Adrenal gland (tissue), 12 donors: ENCODE results near the gene SCP2. TPM values are rescaled to one million over a fixed set of nuclear protein-coding genes. Genes with fewer than 3 reads are reported as not detected.

Experiments
- DNase-seq, 7 donors: peaks; one replicate each; pipeline ENCODE4 v3.0.0-alpha.2; 2019 to 2020
- H3K27ac ChIP-seq, 5 donors: fragments of 200-600 bp; sonication (generic) in 4 of 5; 1 replicate in 3 of 5; 2 replicates in 2 of 5; pipeline versions ENCODE4 v1.5.1 to v1.8.0; 2016 to 2020; ENCODE audit warnings: mild to moderate bottlenecking in 1 of 5
- H3K27me3 ChIP-seq: fragments of 200-600 bp; 2 replicates; pipeline ENCODE4 v1.8.0; 2021
- H3K36me3 ChIP-seq, 2 donors: fragments of 200-600 bp; replicated peaks in 1 of 2; 1 replicate in 1 of 2; 2 replicates in 1 of 2; pipeline versions ENCODE4 v1.5.1 to v1.8.0; 2018 to 2022
- H3K4me1 ChIP-seq, 2 donors: fragments of 200-600 bp; replicated peaks in 1 of 2; 1 replicate in 1 of 2; 2 replicates in 1 of 2; pipeline versions ENCODE4 v1.5.1 to v1.8.0; 2018 to 2021
- H3K4me3 ChIP-seq, 4 donors: fragments of 200-600 bp; sonication (generic) in 3 of 4; one replicate each; pipeline ENCODE4 v1.5.1; 2016 to 2018
- H3K9me3 ChIP-seq, 3 donors: fragments of 200-600 bp; sonication (generic) in 1 of 3; replicated peaks in 1 of 3; 1 replicate in 2 of 3; 2 replicates in 1 of 3; pipeline versions ENCODE4 v1.5.1 to v1.8.0; 2016 to 2021
- CTCF ChIP-seq, 6 experiments: fragments of 450-650 bp in 4 of 6; fragments of 200-600 bp in 2 of 6; sonication (generic) in 1 of 6; IDR thresholded peaks; 1 replicate in 5 of 6; 2 replicates in 1 of 6; pipeline versions ENCODE4 v1.5.1 to v1.8.0; 2016 to 2021; ENCODE audit warnings: antibody characterized with exemption in 6 of 6, mild to moderate bottlenecking in 2 of 6, moderate library complexity in 1 of 6
- POLR2A ChIP-seq, 2 donors: fragments of 450-650 bp; IDR thresholded peaks; one replicate each; pipeline ENCODE4 v1.6.1; 2017; ENCODE audit warnings: antibody characterized with exemption in 2 of 2, mild to moderate bottlenecking in 2 of 2, moderate library complexity in 1 of 2
- WGBS, 4 donors: extraction: QIAGEN DNeasy Blood & Tissue Kit in 2 of 4; methylation state at CpG; one replicate each; pipeline versions ENCODE4 v1.1.5 to v1.1.7; 2013 to 2017; 5-methylcytosine and 5-hydroxymethylcytosine counted together
- intact Hi-C, 2 donors: fragments of 100-400 bp; cut with DNase I; formaldehyde crosslinking; loops; one replicate each; pipeline versions ENCODE4 v1.14.1 to v1.15.0; 2022 to 2023
- polyA plus RNA-seq, 3 donors: library from polyadenylated mRNA; stranded (reverse); fragments of 200-250 nt in 2 of 3; fragments of 350-450 nt in 1 of 3; fragmentation: Illumina TruSeq in 1 of 3; extraction: RNeasy Lipid Tissue Mini Kit (QIAGEN cat#74804) in 1 of 3; gene quantifications; one replicate each; pipeline ENCODE4 v1.2.3, GENCODE V29; 2013 to 2014
- total RNA-seq, 9 donors: library from RNA; depleted of rRNA in 4 of 9; stranded (reverse); fragments of >200 nt in 4 of 9; fragments of 120-200 nt in 1 of 9; fragmentation: NEBNext Ultra II Directional in 1 of 9; extraction: Animal tissue kit (Norgen Biotek cat#: 25700) in 1 of 9; gene quantifications; one replicate each; pipeline versions ENCODE4 v1.1.0 to v1.2.4, GENCODE V29; 2013 to 2023
- donor health status: healthy with polysubstance abuse.
- donor health status: Bipolar disorder and iron deficiency.
- donor health status: DM: yes; HTN: yes; CAD: no.
- donor health status: DM: no; HTN: no; CAD: no.
- donor health status: DM: no; HTN: no; CAD: no.
- donor health status: DM: yes; HTN: yes; CAD: no.

The SCP2 gene
- total and polyA plus RNA-seq, 12 donors, result 114 to 256 (median 144) TPM

- Histone ChIP-seq H3K4me1 (peaks cover 18 to 29% of the 10 kb centered on the region in 2 donors), H3K27ac (peak overlapping the region in 3 of 5 donors; percentile 35 to 92 (median 79)), H3K9me3 (no peaks in the 10 kb centered on the region), H3K4me3 (no peak overlapping the region), H3K36me3 (no peaks in the 10 kb centered on the region), H3K27me3 (no peaks in the 10 kb centered on the region)
- DNase-seq, result no peak
- intact Hi-C loops, result loop anchor here (10.0 kb wide), 2 partner anchors 215 to 255 kb away; no protein-coding TSS in a partner anchor
- TF ChIP-seq POLR2A (IDR thresholded peaks at IDR 0.05) (no peak), CTCF (IDR thresholded peaks at IDR 0.05) (no peak)
- WGBS, 4 donors, result 78 to 88% (median 81%) methylated on average over 10 of the region's 10 CpGs
These were observed 7.2 kb upstream of the SCP2 start for GRCh38 chr1:52919723-52920483.

GRCh38 chr1:52920791-52921291 lies 6.2 kb upstream of the SCP2 start:
- peak in 6 of 7 donors; percentile 43 to 61 (median 56) for DNase-seq
- Histone ChIP-seq H3K27ac (peak overlapping the region; percentile 43 to 92 (median 82)), H3K9me3 (no peaks in the 10 kb centered on the region), H3K27me3 (no peaks in the 10 kb centered on the region), H3K4me3 (peak overlapping the region; percentile 42 to 93 (median 69)), H3K36me3 (no peaks in the 10 kb centered on the region), H3K4me1 (peaks cover 10 to 21% of the 10 kb centered on the region in 2 donors)
- 13 to 31% (median 17%) methylated on average over 13 to 35 of the region's 35 CpGs for WGBS, 4 donors
- TF ChIP-seq POLR2A (IDR thresholded peaks at IDR 0.05) (peak in 1 of 2 donors; percentile 20), CTCF (IDR thresholded peaks at IDR 0.05) (no peak)
- intact Hi-C loops, result loop anchor here in 1 of 2 donors (10.0 kb wide), 1 partner anchor 254 kb away; no protein-coding TSS in a partner anchor

GRCh38 chr1:52925571-52926005 lies 1.5 kb upstream of the SCP2 start:
- Histone ChIP-seq H3K27ac (peak overlapping the region in 2 of 5 donors; percentile 6 to 18), H3K27me3 (no peaks in the 10 kb centered on the region), H3K4me1 (peaks cover 0 to 20% of the 10 kb centered on the region in 2 donors), H3K4me3 (peak overlapping the region in 1 of 4 donors; percentile 73), H3K9me3 (no peaks in the 10 kb centered on the region), H3K36me3 (no peaks in the 10 kb centered on the region)
- DNase-seq, result peak in 4 of 7 donors; percentile 42 to 71 (median 64)
- WGBS, 4 donors, result 28 to 37% (median 33%) methylated on average over 5 of the region's 5 CpGs
- intact Hi-C loops, result loop anchor here in 1 of 2 donors (10.0 kb wide), 1 partner anchor 249 kb away; no protein-coding TSS in a partner anchor
- TF ChIP-seq POLR2A (IDR thresholded peaks at IDR 0.05) (peak in 1 of 2 donors; percentile 25), CTCF (IDR thresholded peaks at IDR 0.05) (no peak)

GRCh38 chr1:52926864-52927211 lies 238 bp upstream of the SCP2 start:
- 8 to 15% (median 9%) methylated on average over 9 to 12 of the region's 12 CpGs for WGBS, 4 donors
- H3K27me3 ChIP-seq, result no peaks in the 10 kb centered on the region
- H3K27ac ChIP-seq, result peak overlapping the region in 4 of 5 donors; percentile 62 to 87 (median 82)
- H3K4me3 ChIP-seq, result peak overlapping the region in 2 of 4 donors; percentile 73 to 75
- DNase-seq, result no peak
- intact Hi-C loops, result loop anchor here in 1 of 2 donors (10.0 kb wide), 1 partner anchor 248 kb away; no protein-coding TSS in a partner anchor
- H3K36me3 ChIP-seq, result no peaks in the 10 kb centered on the region
- H3K4me1 ChIP-seq, result peaks cover 0 to 17% of the 10 kb centered on the region in 2 donors
- TF ChIP-seq CTCF (IDR thresholded peaks at IDR 0.05) (no peak), POLR2A (IDR thresholded peaks at IDR 0.05) (no peak)
- no peaks in the 10 kb centered on the region for H3K9me3 ChIP-seq
